Neural crest cell (in vitro differentiated cells): ENCODE measurements around the gene CDHR4. TPM values are rescaled to one million over a fixed set of nuclear protein-coding genes. Genes with fewer than 3 reads are reported as not detected.

Experiments
- DNase-seq: peaks from one replicate; pipeline ENCODE4 v3.0.0; 2021; ENCODE audit warnings: low read depth, mixed read lengths, low spot score
- H3K27ac Mint-ChIP-seq: one replicate; pipeline ENCODE4 v1.8.0; 2021; ENCODE audit warnings: mild to moderate bottlenecking, mixed read lengths; ENCODE audit not compliant: unreplicated experiment
- H3K27me3 Mint-ChIP-seq: 2 replicates; pipeline ENCODE4 v1.8.0; 2021; ENCODE audit warnings: low read depth, mild to moderate bottlenecking, mixed read lengths
- H3K36me3 Mint-ChIP-seq: 2 replicates; pipeline ENCODE4 v1.8.0; 2021; ENCODE audit warnings: low read depth, mild to moderate bottlenecking, mixed read lengths
- H3K4me1 Mint-ChIP-seq: 2 replicates; pipeline ENCODE4 v1.8.0; 2021; ENCODE audit warnings: mixed read lengths
- H3K4me3 Mint-ChIP-seq: one replicate; pipeline ENCODE4 v1.8.0; 2021; ENCODE audit warnings: mild to moderate bottlenecking, mixed read lengths
- H3K9me3 Mint-ChIP-seq: 2 replicates; pipeline ENCODE4 v1.8.0; 2021; ENCODE audit warnings: mixed read lengths
- total RNA-seq: library from RNA; stranded (reverse); gene quantifications from 2 replicates; pipeline ENCODE4 v1.2.1, GENCODE V29; 2021
- TF ChIP-seq, protein P1 (sequence below): fragments of 200-600 bp; sonication (generic); conservative IDR thresholded peaks from 2 replicates; pipeline ENCODE4 v1.5.0; 2021; ENCODE audit warnings: antibody characterized with exemption, mild to moderate bottlenecking

CDHR4 gene
- total RNA-seq, 1 donor from 2014 or later, result 0.12 TPM

DNA sequence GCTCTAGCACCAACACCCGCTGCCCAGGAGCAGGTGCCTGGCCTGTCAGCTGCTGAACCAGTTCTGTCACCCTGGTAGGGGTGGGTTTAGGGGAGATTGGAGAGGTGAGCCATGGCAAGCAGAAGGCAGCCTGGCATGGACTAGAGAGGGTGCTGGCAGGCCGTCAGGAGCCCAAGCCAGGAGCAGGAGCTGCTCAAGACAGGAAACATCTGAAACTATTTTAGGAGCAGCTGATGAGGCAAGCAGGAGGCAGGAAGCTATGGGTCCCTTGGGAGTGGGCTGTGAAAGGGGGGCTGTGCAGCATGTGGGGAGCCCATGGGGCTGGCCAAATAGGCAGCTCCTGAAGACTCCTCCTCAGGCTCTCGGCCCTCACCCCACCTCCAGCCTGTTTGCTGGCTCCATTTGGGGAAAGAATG, 5.7 kb upstream of the CDHR4 start:
- H3K9me3 Mint-ChIP-seq, result no peaks in the 10 kb centered on the region
- peaks cover 34% of the 10 kb centered on the region for H3K27me3 Mint-ChIP-seq
- H3K4me1 Mint-ChIP-seq, result peaks cover 56% of the 10 kb centered on the region
- no peaks in the 10 kb centered on the region for H3K36me3 Mint-ChIP-seq
- TF ChIP-seq, protein P1, sequence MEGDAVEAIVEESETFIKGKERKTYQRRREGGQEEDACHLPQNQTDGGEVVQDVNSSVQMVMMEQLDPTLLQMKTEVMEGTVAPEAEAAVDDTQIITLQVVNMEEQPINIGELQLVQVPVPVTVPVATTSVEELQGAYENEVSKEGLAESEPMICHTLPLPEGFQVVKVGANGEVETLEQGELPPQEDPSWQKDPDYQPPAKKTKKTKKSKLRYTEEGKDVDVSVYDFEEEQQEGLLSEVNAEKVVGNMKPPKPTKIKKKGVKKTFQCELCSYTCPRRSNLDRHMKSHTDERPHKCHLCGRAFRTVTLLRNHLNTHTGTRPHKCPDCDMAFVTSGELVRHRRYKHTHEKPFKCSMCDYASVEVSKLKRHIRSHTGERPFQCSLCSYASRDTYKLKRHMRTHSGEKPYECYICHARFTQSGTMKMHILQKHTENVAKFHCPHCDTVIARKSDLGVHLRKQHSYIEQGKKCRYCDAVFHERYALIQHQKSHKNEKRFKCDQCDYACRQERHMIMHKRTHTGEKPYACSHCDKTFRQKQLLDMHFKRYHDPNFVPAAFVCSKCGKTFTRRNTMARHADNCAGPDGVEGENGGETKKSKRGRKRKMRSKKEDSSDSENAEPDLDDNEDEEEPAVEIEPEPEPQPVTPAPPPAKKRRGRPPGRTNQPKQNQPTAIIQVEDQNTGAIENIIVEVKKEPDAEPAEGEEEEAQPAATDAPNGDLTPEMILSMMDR, result no peak
- DNase-seq, result no peak
- peak overlapping the region; percentile 96 for H3K27ac Mint-ChIP-seq
- peak overlapping the region; percentile 93 for H3K4me3 Mint-ChIP-seq

DNA sequence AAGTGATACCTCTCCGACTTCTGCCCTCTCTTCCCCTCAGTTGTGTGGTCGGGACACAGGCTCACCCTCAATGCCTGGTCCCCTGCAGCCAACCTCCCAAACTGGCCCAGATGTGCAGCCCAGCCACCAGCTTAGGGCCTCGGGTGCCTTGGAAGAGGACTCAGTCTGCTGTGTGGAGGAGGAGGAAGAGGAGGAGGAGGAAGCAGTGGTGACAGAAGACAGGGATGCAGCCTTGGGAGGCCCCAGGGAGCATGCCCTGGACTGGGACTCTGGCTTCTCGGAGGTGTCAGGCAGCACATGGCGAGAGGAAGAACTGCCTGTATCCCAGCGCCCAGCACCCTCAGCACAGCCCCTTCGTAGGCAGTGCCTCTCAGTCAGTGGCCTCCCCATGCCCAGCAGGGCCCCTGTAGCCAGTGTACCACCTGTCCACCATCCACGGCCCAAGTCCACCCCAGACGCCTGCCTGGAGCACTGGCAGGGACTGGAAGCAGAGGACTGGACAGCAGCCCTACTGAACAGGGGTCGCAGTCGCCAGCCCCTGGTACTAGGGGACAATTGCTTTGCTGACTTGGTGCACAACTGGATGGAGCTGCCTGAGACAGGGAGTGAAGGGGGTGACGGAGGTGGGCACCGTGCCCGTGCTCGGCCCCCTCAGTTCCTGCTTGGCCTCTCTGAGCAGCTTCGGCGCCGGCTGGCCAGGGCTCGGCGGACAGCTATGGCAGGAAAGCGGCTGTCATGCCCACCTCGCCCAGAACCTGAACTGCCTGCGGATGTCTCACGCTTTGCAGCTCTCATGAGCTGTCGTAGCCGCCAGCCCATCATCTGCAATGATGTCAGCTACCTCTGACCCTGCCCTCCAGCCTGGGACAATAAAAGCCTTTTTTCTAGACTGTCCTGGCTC, 4.7 kb upstream of the CDHR4 start:
- peak; percentile 39 for DNase-seq
- H3K9me3 Mint-ChIP-seq, result no peaks in the 10 kb centered on the region
- TF ChIP-seq, protein P1, result no peak
- H3K4me3 Mint-ChIP-seq, result peak overlapping the region; percentile 93
- peaks cover 56% of the 10 kb centered on the region for H3K4me1 Mint-ChIP-seq
- H3K27ac Mint-ChIP-seq, result peak overlapping the region; percentile 96
- no peaks in the 10 kb centered on the region for H3K36me3 Mint-ChIP-seq
- peaks cover 34% of the 10 kb centered on the region for H3K27me3 Mint-ChIP-seq

DNA sequence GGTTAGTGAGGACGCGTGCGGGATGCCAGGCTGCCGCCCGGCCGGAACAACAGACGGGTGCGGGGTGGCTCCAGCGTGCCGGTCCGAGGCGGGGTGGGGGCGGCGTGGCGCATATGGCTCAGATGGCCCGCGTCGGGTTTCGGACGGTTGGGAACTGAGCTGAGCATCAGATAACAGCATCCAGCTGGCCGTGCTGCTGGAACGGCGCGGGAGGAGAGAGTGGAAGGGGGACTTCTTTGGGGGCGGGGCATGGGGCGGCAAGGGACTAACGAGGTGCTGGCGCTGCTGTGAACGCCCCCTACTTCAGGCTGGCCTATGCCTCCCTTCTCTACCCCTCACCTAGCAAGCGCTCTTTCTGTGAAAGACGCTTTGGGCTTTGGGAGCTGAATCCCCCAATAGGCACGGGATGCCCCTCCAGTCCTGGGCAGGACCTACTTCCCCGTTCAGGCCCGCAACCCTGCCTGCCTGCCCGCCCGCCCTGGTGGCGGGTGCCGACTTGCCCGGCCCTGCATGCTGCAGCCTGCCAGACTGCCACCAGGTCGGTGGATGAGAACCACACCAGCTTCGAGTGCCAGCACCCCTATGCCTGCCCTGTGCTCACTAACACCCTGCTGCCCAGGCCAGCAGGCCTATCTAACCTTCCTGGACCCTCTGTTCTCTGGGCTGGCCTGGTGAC, 3.9 kb upstream of the CDHR4 start:
- TF ChIP-seq, protein P1, result no peak
- no peak overlapping the region for H3K27ac Mint-ChIP-seq
- H3K4me3 Mint-ChIP-seq, result peak overlapping the region; percentile 93
- H3K27me3 Mint-ChIP-seq, result peaks cover 34% of the 10 kb centered on the region
- H3K9me3 Mint-ChIP-seq, result no peaks in the 10 kb centered on the region
- H3K36me3 Mint-ChIP-seq, result no peaks in the 10 kb centered on the region
- peak; percentile 44 for DNase-seq
- H3K4me1 Mint-ChIP-seq, result peaks cover 55% of the 10 kb centered on the region

DNA sequence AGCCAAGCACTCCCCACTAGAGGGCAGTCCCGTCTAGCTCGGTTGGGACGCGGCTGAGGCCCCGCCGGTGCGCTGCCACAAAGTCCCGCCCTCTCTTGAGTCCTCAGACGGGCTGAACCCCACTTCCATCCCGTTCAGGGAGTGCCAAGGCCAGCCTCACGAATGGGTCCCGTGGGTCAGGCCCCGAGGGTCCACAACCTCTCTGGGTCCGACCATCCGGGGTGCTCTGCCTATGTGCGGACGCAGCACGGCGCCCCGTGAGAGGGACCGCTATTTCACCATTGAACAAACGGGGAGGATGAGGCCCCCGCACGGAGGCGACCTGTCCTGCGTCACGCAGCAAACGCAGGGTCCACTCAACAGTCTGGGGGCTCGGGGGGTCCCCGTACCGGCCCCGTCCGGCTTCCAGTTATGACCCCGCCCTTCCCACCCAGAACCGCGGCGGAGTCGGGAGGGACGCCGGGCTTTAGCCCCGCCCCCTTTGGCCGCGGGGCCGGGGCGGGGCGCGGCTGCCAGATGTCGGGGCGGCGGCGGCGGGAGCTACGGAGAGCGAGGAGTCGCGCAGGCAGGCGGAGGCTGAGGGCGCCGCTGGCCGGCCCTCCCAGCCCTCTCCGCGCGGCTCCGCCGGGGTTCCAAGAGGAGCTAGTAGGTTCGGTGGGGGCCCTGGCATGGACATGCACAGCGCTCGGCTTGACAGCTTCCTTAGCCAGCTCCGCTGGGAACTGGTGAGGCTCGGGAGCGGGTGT, 3.2 kb upstream of the CDHR4 start, which contains the start of gene INKA1:
TSS of gene INKA1 (plus strand) at position 543 of the 746 bp plus-strand sequence. CDS start at position 675, 132 bp downstream.
- no peaks in the 10 kb centered on the region for H3K9me3 Mint-ChIP-seq
- H3K27me3 Mint-ChIP-seq, result peaks cover 34% of the 10 kb centered on the region
- H3K4me3 Mint-ChIP-seq, result peak within 1 kb of the TSS; percentile 93
- H3K27ac Mint-ChIP-seq, result peak within 1 kb of the TSS; percentile 87
- peaks cover 50% of the 10 kb centered on the region for H3K4me1 Mint-ChIP-seq
- peak; percentile 93 for DNase-seq
- TF ChIP-seq, protein P1, result peak; percentile 92
- H3K36me3 Mint-ChIP-seq, result no peaks in the 10 kb centered on the region

DNA sequence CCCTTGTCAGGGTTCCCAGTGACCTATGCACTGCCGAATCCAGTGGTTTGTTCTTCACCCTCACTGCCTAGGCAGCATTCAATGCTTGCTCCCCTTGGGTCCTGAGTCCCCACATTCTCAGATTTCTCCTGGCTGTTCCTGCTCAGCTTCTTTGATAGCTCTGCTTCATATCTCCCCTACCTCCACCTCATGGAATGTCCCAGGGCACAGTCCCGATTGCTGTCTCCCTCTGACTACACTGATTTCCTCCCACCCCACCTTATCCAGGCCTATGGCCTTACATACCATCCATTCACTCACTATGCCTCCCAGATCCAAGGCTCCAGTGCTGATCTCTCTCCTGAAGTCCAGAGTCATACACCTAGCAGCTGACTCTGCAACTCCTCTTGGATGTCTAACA, 1.5 kb upstream of the CDHR4 start:
- no peaks in the 10 kb centered on the region for H3K36me3 Mint-ChIP-seq
- no peaks in the 10 kb centered on the region for H3K9me3 Mint-ChIP-seq
- no peak for DNase-seq
- H3K27me3 Mint-ChIP-seq, result peaks cover 34% of the 10 kb centered on the region
- peak overlapping the region; percentile 93 for H3K4me3 Mint-ChIP-seq
- TF ChIP-seq, protein P1, result no peak
- H3K27ac Mint-ChIP-seq, result no peak overlapping the region
- peaks cover 36% of the 10 kb centered on the region for H3K4me1 Mint-ChIP-seq
